ENCODE results near the gene CCDC74A.

DNA sequence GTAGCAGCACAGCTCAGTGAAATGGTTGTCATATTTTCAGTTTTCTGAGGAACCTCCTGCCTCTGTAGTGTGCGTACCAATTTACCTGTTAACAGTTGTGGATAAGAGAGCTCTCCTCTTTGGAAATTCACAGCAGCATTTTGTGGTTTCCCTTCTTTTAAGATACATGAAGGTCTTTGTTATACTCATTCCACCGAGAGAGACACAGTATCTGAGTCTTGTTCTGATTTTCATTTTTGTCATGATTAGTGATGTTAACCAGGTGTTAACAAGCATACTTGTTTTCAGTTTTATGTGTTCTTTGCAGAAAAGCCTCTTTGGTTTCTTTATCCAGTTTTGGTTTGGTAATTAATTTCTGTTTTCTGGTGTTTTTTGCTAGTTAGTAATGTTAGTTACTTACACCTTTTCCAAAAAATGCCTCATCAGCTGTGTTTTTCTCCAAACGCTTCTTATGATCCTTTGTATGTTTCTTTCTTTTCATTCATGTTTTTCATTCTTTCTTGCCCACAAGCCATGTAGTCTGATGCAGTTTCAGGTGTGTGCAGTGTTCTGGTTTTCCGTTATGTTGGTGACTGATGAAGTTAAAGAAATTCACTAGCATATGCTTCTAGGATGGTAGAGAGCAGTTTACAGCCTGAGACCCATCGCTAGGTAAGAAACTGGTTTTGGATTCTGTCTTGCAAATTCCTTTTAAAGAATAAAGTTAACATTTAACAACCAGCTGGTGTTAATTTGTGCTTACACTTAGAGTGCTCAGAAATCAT is 30.1 kb downstream of the CCDC74A start:
- TF ChIP-seq RARB (CRISPR knock-in tag; IDR thresholded peaks at IDR 0.05) = no peak
- TF ChIP-seq, protein P1, sequence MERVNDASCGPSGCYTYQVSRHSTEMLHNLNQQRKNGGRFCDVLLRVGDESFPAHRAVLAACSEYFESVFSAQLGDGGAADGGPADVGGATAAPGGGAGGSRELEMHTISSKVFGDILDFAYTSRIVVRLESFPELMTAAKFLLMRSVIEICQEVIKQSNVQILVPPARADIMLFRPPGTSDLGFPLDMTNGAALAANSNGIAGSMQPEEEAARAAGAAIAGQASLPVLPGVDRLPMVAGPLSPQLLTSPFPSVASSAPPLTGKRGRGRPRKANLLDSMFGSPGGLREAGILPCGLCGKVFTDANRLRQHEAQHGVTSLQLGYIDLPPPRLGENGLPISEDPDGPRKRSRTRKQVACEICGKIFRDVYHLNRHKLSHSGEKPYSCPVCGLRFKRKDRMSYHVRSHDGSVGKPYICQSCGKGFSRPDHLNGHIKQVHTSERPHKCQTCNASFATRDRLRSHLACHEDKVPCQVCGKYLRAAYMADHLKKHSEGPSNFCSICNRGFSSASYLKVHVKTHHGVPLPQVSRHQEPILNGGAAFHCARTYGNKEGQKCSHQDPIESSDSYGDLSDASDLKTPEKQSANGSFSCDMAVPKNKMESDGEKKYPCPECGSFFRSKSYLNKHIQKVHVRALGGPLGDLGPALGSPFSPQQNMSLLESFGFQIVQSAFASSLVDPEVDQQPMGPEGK (CRISPR knock-in tag; IDR thresholded peaks at IDR 0.05; ENCODE audit: borderline replicate concordance) = no peak
- TF ChIP-seq, protein P2, sequence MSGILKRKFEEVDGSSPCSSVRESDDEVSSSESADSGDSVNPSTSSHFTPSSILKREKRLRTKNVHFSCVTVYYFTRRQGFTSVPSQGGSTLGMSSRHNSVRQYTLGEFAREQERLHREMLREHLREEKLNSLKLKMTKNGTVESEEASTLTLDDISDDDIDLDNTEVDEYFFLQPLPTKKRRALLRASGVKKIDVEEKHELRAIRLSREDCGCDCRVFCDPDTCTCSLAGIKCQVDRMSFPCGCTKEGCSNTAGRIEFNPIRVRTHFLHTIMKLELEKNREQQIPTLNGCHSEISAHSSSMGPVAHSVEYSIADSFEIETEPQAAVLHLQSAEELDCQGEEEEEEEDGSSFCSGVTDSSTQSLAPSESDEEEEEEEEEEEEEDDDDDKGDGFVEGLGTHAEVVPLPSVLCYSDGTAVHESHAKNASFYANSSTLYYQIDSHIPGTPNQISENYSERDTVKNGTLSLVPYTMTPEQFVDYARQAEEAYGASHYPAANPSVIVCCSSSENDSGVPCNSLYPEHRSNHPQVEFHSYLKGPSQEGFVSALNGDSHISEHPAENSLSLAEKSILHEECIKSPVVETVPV (CRISPR knock-in tag; IDR thresholded peaks at IDR 0.05) = no peak
- no peak for TF ChIP-seq GLIS3 (CRISPR knock-in tag; IDR thresholded peaks at IDR 0.05)
- TF ChIP-seq OSR1 (CRISPR knock-in tag; IDR thresholded peaks at IDR 0.05) = no peak
- no peak for TF ChIP-seq ZFP3 (CRISPR knock-in tag; IDR thresholded peaks at IDR 0.05)
- no peak for TF ChIP-seq ZFP30 (CRISPR knock-in tag; IDR thresholded peaks at IDR 0.05)
- no peak for TF ChIP-seq TOX (CRISPR knock-in tag; IDR thresholded peaks at IDR 0.05; ENCODE audit: borderline replicate concordance)
- TF ChIP-seq, protein P3, sequence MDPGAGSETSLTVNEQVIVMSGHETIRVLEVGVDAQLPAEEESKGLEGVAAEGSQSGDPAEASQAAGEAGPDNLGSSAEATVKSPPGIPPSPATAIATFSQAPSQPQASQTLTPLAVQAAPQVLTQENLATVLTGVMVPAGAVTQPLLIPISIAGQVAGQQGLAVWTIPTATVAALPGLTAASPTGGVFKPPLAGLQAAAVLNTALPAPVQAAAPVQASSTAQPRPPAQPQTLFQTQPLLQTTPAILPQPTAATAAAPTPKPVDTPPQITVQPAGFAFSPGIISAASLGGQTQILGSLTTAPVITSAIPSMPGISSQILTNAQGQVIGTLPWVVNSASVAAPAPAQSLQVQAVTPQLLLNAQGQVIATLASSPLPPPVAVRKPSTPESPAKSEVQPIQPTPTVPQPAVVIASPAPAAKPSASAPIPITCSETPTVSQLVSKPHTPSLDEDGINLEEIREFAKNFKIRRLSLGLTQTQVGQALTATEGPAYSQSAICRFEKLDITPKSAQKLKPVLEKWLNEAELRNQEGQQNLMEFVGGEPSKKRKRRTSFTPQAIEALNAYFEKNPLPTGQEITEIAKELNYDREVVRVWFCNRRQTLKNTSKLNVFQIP (CRISPR knock-in tag; IDR thresholded peaks at IDR 0.05; ENCODE audit: borderline replicate concordance, low read depth) = no peak
